ENCODE measurements around the gene ARNT2.

ARNT2 gene

GRCh38 chr15:80594091-80594889 lies 190.1 kb downstream of the ARNT2 start:
- DNase-seq (ENCODE audit: low read depth): no peak

DNA sequence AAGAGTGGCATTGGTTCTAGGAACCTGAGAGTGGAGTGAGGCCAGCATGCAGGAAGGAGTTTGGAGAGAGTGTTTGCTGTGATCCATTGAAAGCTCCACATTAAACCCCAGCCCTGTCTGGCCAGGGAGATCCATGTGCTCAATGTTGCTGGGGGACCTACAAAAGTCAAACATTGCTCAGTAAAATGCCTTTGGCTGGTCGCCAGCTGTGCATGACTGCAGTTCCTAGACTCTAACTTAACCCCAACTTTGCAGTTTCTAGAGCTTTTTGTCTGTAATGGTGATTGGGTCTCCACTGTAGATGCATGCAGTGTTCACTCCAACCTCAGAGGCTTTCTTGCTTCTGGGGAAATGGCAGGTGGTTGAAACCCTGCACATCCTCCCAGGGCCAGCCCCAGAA lies 191.2 kb downstream of the ARNT2 start:
- DNase-seq (ENCODE audit: low read depth): peak; percentile 51

- DNase-seq (ENCODE audit: low read depth): peak; percentile 57
Observed at GRCh38 chr15:80596521-80596976, 192.4 kb downstream of the ARNT2 start.

DNA sequence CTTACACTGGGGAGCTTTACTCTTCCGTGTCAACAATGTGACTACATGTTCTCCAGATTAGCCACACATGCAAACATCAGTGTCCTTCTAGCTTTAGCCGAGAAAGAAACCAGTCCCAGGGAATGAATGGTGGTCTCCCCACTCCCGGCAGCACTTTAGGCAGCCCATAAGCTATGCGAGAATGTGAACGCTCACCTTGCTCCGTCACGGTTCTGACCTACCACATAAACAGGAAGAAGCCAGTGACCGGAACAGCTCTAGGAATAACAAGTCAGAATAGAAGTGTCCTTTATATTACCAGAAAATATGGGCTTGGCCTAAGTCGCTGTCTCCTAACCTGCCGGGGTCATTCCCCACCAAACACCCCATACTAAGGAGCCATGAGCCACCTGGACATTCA lies 192.9 kb downstream of the ARNT2 start:
- no peak for DNase-seq (ENCODE audit: low read depth)

- DNase-seq (ENCODE audit: low read depth): peak; percentile 89
Observed at GRCh38 chr15:80599359-80599758, 195.2 kb downstream of the ARNT2 start.

GRCh38 chr15:80600626-80601025 lies 196.4 kb downstream of the ARNT2 start:
- DNase-seq (ENCODE audit: low read depth): no peak

GRCh38 chr15:80601256-80601655 lies 197.1 kb downstream of the ARNT2 start:
- no peak for DNase-seq (ENCODE audit: low read depth)

DNA sequence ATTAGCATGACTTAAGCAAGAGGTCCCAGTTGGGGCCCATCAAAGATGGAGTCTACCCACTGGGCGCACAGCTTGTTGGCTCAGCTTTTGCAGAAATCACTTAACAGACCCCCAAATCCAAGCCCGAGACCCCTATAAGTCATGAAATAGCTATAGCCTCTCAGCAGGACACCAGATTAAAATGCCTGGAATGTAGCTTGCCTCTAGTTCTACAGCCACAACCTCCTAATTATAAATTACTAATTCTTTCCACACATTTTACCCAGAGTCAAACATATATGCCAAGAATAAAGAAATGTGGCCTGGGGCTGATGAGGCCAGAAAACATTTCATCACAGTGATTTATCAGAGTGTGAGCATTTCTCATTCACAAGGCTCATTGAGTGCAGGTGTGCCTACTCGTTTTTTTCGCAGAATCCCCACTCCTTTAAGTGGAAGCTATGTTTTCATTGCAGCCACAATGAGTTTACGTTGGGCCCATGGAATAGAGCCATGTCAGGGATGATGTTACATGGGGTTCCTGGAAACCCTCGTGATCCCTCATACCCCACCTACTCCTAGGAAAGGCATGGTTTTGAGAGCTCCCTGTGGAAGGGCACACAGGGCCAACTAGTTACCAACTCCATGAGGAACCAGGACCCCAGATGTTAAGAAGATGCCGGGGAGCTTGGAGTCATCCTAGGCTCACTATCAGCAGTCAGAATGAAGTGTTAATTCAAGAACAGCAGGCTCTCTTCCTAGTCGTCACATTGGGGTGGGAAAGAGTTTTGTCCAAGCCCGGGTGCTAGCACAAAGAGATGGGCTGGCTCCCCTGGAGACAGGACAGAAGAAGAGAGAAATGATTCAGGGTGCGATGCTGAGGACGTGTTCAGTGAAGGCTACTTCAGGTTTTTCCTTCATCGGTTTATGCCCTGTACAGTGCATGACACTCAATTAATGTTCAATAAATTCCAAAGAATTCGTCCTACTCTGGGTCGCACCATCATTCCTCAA lies 200.7 kb downstream of the ARNT2 start:
- no peak for DNase-seq (ENCODE audit: low read depth)

DNA sequence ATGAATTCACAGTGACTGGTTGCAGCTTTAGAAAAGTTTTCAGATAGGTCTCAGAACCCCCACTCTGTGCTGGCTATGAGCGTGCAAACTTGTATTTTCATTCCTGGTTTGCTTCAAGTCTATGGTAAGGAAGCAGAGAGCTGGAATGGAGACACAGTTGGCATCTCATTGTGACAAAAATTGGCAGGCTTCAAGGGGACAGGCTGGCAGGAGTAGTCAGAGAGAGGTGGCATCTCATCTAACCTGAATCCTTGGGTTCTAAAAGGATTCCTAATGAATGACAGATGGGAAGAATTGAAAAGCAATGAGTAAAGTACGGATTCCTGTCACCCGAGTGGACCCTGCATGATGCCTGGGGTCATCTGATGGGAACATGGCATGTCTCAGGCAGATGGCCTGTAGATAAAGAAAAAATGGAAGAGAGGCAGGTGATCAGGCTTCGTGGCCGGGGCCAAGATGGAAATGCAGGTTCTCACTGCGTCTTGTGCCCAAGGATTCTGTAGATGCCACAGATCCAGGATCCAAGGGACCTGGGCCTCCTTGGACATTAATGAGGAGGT lies 201.5 kb downstream of the ARNT2 start:
- DNase-seq (ENCODE audit: low read depth): no peak

DNA sequence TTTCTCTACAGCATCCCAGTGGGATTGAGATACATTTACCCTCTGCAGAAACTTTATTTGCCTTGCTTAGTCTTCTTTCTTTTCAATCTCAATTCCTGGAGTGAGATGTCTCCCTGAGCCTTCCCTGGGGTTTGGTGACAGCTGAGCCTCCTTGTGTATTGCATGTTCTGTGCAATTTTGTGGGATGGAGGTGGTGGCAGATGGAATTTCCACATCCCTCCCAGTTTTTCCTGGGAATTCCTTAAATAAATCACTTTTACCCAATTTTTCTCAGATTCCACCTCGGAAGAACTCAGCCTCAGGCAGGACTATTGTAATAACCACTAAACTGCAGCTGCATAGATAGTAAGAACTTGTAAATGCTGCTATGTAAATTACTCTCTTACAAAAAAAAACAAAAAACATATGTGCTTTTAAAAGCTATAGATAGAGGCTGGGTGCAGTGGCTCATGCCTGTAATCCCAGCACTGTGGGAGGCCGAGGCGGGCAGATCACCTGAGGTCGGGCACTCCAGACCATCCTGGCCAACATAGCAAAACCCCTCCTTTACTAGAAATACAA lies 202.4 kb downstream of the ARNT2 start:
- DNase-seq (ENCODE audit: low read depth): no peak

DNA sequence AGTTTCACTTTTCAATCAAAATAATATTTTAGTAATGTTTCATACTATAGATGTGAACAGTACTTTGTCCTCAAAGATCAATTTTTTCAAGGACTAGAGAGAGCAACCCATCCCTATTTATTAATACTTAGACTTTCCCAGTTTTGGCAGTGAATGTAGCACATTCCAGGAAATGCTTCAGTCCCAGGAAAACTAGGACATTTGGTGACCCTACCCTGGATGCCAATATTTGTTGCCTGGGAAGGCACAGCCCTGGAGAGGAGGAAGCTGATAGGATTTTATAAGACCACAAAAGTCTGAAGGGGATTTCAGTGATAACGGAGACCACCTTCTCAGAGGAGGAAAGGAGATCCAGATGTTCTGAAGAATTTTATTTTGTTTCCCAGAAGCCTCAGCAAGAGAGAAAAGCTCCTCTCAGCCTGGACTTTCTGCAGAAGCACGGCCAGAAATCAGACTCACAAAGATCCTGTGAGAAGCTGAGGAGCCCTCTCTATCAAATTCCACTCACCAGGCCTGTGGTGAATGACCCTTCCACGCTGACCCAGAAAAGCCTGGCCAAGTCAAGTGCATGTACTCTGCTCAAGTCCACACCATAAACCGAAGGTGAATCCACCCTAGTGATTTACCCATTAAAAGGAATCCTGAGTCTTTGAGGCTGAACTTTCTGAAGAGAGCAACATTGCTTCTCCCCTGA lies 203.3 kb downstream of the ARNT2 start:
- DNase-seq (ENCODE audit: low read depth): no peak

DNA sequence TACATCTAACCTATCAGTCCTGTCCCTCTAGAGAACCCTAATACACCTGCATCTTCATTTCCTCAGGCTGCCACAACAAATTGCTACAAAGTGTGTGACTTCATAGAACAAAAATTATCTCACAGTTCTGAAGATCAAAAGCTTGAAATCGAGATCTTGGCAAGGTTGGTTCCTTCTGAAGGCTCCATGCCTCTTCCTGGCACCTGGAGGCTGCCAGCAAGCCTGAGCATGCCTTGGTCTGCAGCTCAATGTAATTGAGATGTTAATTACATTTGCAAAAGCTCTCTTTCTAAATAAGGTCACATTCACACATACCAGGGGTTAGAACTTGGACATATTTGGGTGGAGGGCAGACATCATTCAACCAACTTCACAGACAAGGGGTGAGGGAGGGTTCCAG lies 204.5 kb downstream of the ARNT2 start:
- DNase-seq (ENCODE audit: low read depth): no peak

GRCh38 chr15:80609091-80609490 lies 204.9 kb downstream of the ARNT2 start:
- DNase-seq (ENCODE audit: low read depth): no peak

GRCh38 chr15:80609512-80609946 lies 205.3 kb downstream of the ARNT2 start:
- DNase-seq (ENCODE audit: low read depth): no peak

- no peak for DNase-seq (ENCODE audit: low read depth)
Observed at GRCh38 chr15:80611543-80612080, 207.4 kb downstream of the ARNT2 start.

- no peak for DNase-seq (ENCODE audit: low read depth)
Observed at GRCh38 chr15:80612118-80612823, 208.1 kb downstream of the ARNT2 start.

DNA sequence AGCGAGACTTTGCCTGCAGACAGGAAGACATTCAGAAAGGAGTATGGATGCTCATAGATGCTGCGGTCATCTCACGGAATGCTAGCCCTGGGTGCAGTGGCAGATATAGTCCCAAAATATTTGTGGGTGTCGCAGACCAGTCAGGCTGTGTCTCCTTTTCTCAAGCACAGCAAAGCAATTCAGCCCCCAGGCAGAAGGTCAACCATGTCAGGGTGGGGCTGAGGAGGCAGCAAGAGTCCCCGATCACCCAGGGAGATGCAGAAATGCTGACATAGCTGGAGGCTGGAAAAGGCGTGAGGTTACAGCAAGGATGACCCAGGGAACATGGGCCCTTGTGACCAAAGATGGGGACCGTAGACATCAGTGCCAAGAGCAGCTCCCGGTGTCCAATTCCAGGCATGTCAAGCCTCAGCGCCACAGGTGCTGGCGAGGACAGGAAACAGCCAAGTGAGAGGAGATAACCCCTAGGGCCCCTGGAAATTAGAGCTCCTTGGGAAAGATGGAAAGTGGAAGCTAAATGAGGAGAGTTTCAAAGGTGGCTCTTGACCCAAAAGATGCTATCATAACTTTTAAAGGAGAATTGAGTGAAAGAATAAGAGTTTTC lies 209.7 kb downstream of the ARNT2 start:
- no peak for DNase-seq (ENCODE audit: low read depth)

DNA sequence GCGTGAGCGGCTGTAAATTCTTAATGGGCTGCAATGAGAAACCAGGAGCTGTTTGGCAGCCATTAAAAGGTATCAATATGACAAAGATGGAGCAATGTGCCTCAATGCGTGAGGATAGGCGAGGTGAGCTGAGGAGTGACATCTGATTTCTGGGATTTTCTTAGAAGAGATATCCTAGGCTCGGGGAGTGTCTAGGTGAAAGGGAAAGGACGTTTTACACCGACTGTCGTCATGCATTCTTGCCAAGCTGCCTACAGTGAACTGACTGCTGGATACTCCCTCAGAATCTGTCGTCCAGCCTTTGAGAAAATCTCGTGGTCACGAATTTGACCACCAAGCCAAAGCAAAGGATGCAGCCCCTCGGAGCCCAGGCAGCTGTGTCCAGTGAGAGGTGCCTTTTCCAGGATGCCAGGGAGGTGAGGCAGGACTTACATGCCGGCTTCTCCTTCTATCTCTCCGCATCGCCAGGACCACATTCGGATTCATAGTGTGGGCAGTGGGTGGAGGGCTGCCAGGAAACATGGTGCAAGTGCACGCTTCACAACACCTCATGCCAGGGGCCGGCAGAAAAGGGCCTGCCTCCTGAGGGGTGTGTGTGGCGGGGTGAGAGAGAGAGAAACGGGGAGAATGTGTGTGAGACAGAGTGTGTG lies 210.7 kb downstream of the ARNT2 start:
- no peak for DNase-seq (ENCODE audit: low read depth)

DNA sequence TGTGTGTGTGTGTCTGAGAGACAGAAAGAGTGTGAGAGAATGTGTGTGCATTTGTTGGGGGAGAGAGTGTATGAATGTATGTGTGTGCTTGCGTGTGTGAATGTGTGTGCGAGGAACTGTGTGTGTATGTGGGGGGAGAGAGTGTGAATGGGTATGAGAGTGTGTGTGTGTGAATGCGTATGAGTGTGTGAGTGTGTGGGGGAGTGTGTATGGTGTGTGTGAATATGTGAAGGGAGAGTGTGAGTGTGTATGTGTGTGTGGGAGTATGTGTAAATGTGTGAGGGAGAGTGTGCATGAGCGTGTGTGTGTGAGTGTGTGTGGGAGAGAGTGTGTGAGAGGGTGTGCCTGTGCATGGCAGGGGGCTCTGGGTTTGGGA lies 211.2 kb downstream of the ARNT2 start:
- no peak for DNase-seq (ENCODE audit: low read depth)
